HL-60 (cell line): Measurements from ENCODE around the gene PARP12.

Experiments used
- DNase-seq, 2 experiments: peaks; one replicate each; pipeline ENCODE4 v3.0.0-alpha.2; 2010 to 2020; ENCODE audit warnings: low read depth in 1 of 2, low spot score in 1 of 2
- H3K27ac ChIP-seq: fragments of 250-450 bp; sonication (Bioruptor Pico); replicated peaks from 2 replicates; pipeline ENCODE4 v1.5.1; 2020; ENCODE audit warnings: mild to moderate bottlenecking, moderate library complexity
- H3K27me3 ChIP-seq: fragments of 250-450 bp; sonication (Bioruptor Pico); 2 replicates; pipeline ENCODE4 v1.5.1; 2021; ENCODE audit warnings: mild to moderate bottlenecking, moderate library complexity; ENCODE audit not compliant: insufficient read depth, poor library complexity, severe bottlenecking
- H3K4me3 ChIP-seq: replicated peaks from 2 replicates; pipeline ENCODE4 v1.5.1; 2011; ENCODE audit warnings: mild to moderate bottlenecking, control low read depth, low read length; ENCODE audit not compliant: insufficient read depth
- GABPA ChIP-seq: IDR thresholded peaks from 2 replicates; pipeline ENCODE4 v1.6.1; 2012; ENCODE audit warnings: low read depth
- POLR2AphosphoS5 ChIP-seq: IDR thresholded peaks from 2 replicates; pipeline ENCODE4 v1.6.1; 2012; ENCODE audit warnings: low read depth
- SPI1 ChIP-seq: IDR thresholded peaks from 2 replicates; pipeline ENCODE4 v1.6.1; 2012; ENCODE audit warnings: low read depth, mild to moderate bottlenecking, borderline replicate concordance
- TF ChIP-seq, protein P1 (sequence below): IDR thresholded peaks from one replicate; pipeline ENCODE4 v1.5.1; 2011; ENCODE audit warnings: low read length, control low read depth, inconsistent platforms; ENCODE audit not compliant: insufficient read depth
- TF ChIP-seq, protein P2 (sequence below): IDR thresholded peaks from 2 replicates; pipeline ENCODE4 v1.6.1; 2012; ENCODE audit warnings: low read depth; ENCODE audit not compliant: insufficient replicate concordance

The PARP12 gene

GRCh38 chr7:139976838-139977656, 85.7 kb downstream of the PARP12 start:
- no peak for DNase-seq
- H3K27me3 ChIP-seq, result no peaks in the 10 kb centered on the region
- no peak overlapping the region for H3K4me3 ChIP-seq
- no peak overlapping the region for H3K27ac ChIP-seq
- TF ChIP-seq GABPA (no peak), SPI1 (no peak), POLR2AphosphoS5 (no peak)
- TF ChIP-seq, protein P1, sequence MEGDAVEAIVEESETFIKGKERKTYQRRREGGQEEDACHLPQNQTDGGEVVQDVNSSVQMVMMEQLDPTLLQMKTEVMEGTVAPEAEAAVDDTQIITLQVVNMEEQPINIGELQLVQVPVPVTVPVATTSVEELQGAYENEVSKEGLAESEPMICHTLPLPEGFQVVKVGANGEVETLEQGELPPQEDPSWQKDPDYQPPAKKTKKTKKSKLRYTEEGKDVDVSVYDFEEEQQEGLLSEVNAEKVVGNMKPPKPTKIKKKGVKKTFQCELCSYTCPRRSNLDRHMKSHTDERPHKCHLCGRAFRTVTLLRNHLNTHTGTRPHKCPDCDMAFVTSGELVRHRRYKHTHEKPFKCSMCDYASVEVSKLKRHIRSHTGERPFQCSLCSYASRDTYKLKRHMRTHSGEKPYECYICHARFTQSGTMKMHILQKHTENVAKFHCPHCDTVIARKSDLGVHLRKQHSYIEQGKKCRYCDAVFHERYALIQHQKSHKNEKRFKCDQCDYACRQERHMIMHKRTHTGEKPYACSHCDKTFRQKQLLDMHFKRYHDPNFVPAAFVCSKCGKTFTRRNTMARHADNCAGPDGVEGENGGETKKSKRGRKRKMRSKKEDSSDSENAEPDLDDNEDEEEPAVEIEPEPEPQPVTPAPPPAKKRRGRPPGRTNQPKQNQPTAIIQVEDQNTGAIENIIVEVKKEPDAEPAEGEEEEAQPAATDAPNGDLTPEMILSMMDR, result no peak
- TF ChIP-seq, protein P2, sequence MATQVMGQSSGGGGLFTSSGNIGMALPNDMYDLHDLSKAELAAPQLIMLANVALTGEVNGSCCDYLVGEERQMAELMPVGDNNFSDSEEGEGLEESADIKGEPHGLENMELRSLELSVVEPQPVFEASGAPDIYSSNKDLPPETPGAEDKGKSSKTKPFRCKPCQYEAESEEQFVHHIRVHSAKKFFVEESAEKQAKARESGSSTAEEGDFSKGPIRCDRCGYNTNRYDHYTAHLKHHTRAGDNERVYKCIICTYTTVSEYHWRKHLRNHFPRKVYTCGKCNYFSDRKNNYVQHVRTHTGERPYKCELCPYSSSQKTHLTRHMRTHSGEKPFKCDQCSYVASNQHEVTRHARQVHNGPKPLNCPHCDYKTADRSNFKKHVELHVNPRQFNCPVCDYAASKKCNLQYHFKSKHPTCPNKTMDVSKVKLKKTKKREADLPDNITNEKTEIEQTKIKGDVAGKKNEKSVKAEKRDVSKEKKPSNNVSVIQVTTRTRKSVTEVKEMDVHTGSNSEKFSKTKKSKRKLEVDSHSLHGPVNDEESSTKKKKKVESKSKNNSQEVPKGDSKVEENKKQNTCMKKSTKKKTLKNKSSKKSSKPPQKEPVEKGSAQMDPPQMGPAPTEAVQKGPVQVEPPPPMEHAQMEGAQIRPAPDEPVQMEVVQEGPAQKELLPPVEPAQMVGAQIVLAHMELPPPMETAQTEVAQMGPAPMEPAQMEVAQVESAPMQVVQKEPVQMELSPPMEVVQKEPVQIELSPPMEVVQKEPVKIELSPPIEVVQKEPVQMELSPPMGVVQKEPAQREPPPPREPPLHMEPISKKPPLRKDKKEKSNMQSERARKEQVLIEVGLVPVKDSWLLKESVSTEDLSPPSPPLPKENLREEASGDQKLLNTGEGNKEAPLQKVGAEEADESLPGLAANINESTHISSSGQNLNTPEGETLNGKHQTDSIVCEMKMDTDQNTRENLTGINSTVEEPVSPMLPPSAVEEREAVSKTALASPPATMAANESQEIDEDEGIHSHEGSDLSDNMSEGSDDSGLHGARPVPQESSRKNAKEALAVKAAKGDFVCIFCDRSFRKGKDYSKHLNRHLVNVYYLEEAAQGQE, result no peak

DNA sequence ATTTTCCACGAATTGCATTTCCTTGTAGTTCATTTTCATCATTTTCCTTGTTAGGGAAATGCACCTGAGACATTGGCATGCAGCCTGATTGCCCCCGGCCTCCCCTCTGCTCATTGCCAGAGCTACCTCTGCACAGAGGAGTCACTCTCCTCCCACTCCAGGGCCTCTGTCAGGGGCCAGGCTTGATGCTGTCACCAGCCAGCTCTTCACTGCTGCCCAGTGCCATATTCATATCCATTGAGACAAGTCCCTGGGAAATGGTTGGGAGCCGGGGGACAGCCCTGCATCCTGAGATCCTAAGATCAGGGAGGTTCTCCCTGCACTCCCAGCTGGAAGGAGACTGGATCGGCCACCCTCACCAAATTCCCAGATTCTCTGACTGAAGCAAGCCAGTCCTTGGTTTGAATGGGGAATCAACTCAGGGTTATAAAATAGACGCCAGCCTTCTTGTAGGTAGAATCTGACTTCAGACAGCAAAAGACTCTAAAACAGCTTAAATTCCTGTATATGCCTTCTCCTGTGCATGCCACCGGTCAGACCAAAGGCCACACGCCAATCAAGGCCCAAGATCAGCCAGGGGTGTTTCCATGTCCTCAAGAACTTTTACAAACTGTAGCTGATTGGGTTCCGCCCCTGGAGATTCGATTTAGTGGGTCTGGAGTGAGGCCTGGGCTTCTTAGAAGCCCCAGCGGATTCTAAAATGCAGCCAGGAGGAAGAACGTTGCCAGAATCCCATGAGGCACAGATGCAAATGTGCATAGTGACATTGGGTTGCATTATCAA, 86.5 kb downstream of the PARP12 start:
- no peak overlapping the region for H3K4me3 ChIP-seq
- H3K27me3 ChIP-seq, result no peaks in the 10 kb centered on the region
- no peak for TF ChIP-seq POLR2AphosphoS5
- TF ChIP-seq, protein P2, result no peak
- TF ChIP-seq GABPA, result no peak
- TF ChIP-seq, protein P1, result no peak
- no peak for TF ChIP-seq SPI1
- no peak overlapping the region for H3K27ac ChIP-seq
- DNase-seq, result no peak

DNA sequence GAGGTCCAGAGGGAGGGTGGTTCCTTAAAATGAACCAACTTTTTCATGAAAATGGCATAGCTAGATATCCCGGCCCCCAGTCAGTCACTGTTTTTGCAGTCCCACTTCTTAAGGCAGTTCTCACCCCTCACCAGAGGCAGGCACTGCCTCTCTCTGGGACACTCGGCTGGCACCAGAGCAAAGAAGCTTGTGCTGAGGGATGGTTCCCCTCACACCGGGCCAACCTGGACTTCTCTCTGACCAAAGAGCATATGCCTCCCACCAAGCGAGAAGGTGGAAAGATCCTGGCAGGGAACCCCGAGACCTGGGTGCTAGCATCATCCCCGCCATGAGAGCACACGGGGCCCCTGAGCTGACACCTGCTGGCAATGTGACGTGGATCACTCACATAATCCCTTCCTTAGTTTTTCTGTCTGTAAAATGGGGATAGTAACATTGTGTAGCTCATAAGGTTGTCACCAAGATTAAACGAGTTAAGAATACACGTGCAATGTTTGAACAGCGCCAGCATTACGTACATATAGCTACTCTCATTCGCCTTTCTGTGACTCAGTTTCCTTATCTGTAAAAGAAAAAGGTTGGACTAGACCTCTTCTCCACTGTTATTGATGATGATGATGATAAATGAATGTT, 88.5 kb downstream of the PARP12 start:
- Histone ChIP-seq H3K4me3 (no peak overlapping the region), H3K27ac (no peak overlapping the region), H3K27me3 (no peaks in the 10 kb centered on the region)
- TF ChIP-seq POLR2AphosphoS5 (no peak), SPI1 (no peak), GABPA (no peak)
- TF ChIP-seq, protein P1, result no peak
- TF ChIP-seq, protein P2, result no peak
- no peak for DNase-seq
